ENCODE results near the gene RAD18.
A peak's percentile ranks its signal among the peaks of the same experiment; 100 is the strongest.

Gene RAD18

DNA sequence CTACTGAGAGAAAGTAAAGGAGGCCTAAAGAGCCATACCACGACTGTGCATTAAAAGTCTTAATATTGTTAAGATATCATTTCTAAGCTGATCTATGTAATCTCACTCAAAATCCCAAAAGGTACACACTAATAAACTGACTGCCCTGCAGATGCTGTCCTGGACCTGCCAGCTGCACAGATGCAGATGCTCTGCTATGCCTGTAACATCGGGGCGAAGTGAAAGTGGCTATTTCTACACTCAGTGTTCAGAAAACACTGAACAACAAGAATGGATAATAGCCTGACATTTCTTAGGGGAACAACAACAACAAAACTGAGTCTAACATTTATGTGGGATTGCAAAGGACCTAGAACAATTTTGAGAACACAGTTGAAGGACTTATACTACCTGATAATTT lies 31.9 kb downstream of the RAD18 start:
- Histone ChIP-seq H2AFZ (ENCODE audit: low read length) (no peak overlapping the region), H3K79me2 (ENCODE audit: low read length) (no peaks in the 10 kb centered on the region), H3K27ac (ENCODE audit: low read length) (no peak overlapping the region), H3K9ac (ENCODE audit: low read length) (no peak overlapping the region), H3K36me3 (replicated peaks; ENCODE audit: insufficient read depth, low read length) (no peaks in the 10 kb centered on the region), H4K20me1 (ENCODE audit: insufficient read depth, low read length) (no peaks in the 10 kb centered on the region), H3K9me3 (replicated peaks; ENCODE audit: insufficient read depth, low read length) (no peaks in the 10 kb centered on the region), H3K4me3 (ENCODE audit: low read length) (no peak overlapping the region), H3K27me3 (replicated peaks; ENCODE audit: insufficient read depth, low read length) (no peaks in the 10 kb centered on the region), H3K4me1 (ENCODE audit: low read length) (no peaks in the 10 kb centered on the region), H3K4me2 (ENCODE audit: low read depth, low read length) (no peak overlapping the region; the same call in 1 of the 2 replicates), H3F3A (ENCODE audit: insufficient read depth, low read length) (no peaks in the 10 kb centered on the region), H3K9me2 (replicated peaks; ENCODE audit: insufficient read depth, low read length) (no peaks in the 10 kb centered on the region)
- no peak for TF ChIP-seq EZH2 (optimal IDR thresholded peaks at IDR 0.05; ENCODE audit: low read depth, low read length)
- TF ChIP-seq, protein P1, sequence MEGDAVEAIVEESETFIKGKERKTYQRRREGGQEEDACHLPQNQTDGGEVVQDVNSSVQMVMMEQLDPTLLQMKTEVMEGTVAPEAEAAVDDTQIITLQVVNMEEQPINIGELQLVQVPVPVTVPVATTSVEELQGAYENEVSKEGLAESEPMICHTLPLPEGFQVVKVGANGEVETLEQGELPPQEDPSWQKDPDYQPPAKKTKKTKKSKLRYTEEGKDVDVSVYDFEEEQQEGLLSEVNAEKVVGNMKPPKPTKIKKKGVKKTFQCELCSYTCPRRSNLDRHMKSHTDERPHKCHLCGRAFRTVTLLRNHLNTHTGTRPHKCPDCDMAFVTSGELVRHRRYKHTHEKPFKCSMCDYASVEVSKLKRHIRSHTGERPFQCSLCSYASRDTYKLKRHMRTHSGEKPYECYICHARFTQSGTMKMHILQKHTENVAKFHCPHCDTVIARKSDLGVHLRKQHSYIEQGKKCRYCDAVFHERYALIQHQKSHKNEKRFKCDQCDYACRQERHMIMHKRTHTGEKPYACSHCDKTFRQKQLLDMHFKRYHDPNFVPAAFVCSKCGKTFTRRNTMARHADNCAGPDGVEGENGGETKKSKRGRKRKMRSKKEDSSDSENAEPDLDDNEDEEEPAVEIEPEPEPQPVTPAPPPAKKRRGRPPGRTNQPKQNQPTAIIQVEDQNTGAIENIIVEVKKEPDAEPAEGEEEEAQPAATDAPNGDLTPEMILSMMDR (IDR thresholded peaks at IDR 0.05; ENCODE audit: low read length), result no peak
- TF ChIP-seq EZH2phosphoT487 (IDR thresholded peaks at IDR 0.05; ENCODE audit: low read length), result no peak
- peak; percentile 24 for DNase-seq

DNA sequence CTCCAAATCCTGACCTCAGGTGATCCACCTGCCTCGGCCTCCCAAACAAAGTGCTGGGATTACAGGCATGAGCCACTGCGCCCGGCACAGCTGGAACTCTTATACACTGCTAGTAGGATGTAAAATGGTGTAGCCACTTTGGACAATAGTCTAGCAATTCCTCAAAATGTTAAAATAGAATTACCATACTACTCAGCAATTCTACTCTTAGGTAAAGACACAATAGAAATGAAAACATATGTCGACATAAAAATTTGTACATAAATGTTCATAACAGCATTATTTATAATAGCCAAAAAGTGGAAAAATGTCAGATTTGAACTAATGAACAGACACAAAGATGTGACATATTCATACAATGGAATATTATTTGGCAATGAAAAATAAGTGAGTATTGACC lies 33.4 kb downstream of the RAD18 start:
- no peaks in the 10 kb centered on the region for H3K27me3 ChIP-seq (replicated peaks; ENCODE audit: insufficient read depth, low read length)
- H3K9ac ChIP-seq (ENCODE audit: low read length), result no peak overlapping the region
- no peak for DNase-seq
- H3K27ac ChIP-seq (ENCODE audit: low read length), result no peak overlapping the region
- no peaks in the 10 kb centered on the region for H3F3A ChIP-seq (ENCODE audit: insufficient read depth, low read length)
- H3K79me2 ChIP-seq (ENCODE audit: low read length), result no peaks in the 10 kb centered on the region
- H3K9me2 ChIP-seq (replicated peaks; ENCODE audit: insufficient read depth, low read length), result no peaks in the 10 kb centered on the region
- H3K4me1 ChIP-seq (ENCODE audit: low read length), result no peaks in the 10 kb centered on the region
- no peak overlapping the region for H3K4me3 ChIP-seq (ENCODE audit: low read length)
- H3K36me3 ChIP-seq (replicated peaks; ENCODE audit: insufficient read depth, low read length), result no peaks in the 10 kb centered on the region
- TF ChIP-seq, protein P1 (IDR thresholded peaks at IDR 0.05; ENCODE audit: low read length), result no peak
- no peak for TF ChIP-seq EZH2 (optimal IDR thresholded peaks at IDR 0.05; ENCODE audit: low read depth, low read length)
- no peak for TF ChIP-seq EZH2phosphoT487 (IDR thresholded peaks at IDR 0.05; ENCODE audit: low read length)
- H4K20me1 ChIP-seq (ENCODE audit: insufficient read depth, low read length), result no peaks in the 10 kb centered on the region
- no peak overlapping the region for H3K4me2 ChIP-seq (ENCODE audit: low read depth, low read length)
- H2AFZ ChIP-seq (ENCODE audit: low read length), result no peak overlapping the region
- H3K9me3 ChIP-seq (replicated peaks; ENCODE audit: insufficient read depth, low read length), result no peaks in the 10 kb centered on the region

DNA sequence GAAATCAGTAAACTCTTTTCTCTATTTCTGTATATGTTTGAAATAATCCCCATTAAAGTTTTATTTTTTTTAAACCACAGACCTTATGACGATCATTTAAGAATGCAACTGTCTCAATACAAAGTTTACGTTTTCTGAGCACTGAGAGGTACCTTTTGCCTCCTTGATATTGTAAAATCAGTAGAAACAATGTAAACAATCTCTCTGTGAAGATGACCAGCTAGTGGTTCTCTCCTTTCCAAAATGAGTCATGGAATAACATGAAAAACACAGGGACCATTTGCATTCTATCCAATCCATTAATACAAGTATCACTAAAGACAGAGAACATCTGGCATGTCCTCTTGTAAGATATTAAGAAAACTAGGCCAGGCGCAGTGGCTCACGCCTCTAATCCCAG lies 48.8 kb downstream of the RAD18 start:
- H3F3A ChIP-seq (ENCODE audit: insufficient read depth, low read length), result no peaks in the 10 kb centered on the region
- H3K4me3 ChIP-seq (ENCODE audit: low read length), result no peak overlapping the region
- H3K9me3 ChIP-seq (replicated peaks; ENCODE audit: insufficient read depth, low read length), result no peaks in the 10 kb centered on the region
- H2AFZ ChIP-seq (ENCODE audit: low read length), result no peak overlapping the region
- no peaks in the 10 kb centered on the region for H3K36me3 ChIP-seq (replicated peaks; ENCODE audit: insufficient read depth, low read length)
- no peaks in the 10 kb centered on the region for H3K79me2 ChIP-seq (ENCODE audit: low read length)
- no peaks in the 10 kb centered on the region for H3K9me2 ChIP-seq (replicated peaks; ENCODE audit: insufficient read depth, low read length)
- no peaks in the 10 kb centered on the region for H3K27me3 ChIP-seq (replicated peaks; ENCODE audit: insufficient read depth, low read length)
- H4K20me1 ChIP-seq (ENCODE audit: insufficient read depth, low read length), result no peaks in the 10 kb centered on the region
- TF ChIP-seq, protein P1 (IDR thresholded peaks at IDR 0.05; ENCODE audit: low read length), result no peak
- TF ChIP-seq EZH2 (optimal IDR thresholded peaks at IDR 0.05; ENCODE audit: low read depth, low read length), result no peak
- no peak for TF ChIP-seq EZH2phosphoT487 (IDR thresholded peaks at IDR 0.05; ENCODE audit: low read length)
- no peak for DNase-seq
- H3K4me2 ChIP-seq (ENCODE audit: low read depth, low read length), result no peak overlapping the region
- no peaks in the 10 kb centered on the region for H3K4me1 ChIP-seq (ENCODE audit: low read length)
- no peak overlapping the region for H3K9ac ChIP-seq (ENCODE audit: low read length)
- H3K27ac ChIP-seq (ENCODE audit: low read length), result no peak overlapping the region
